GM21526 (cell line): ENCODE data around the gene AWAT1.
"Not testable (repeated sequence)": the region's sequence is repeated elsewhere in the genome, so short reads cannot be mapped to it uniquely, and the experiment has no call there.

Experiments
- ATAC-seq: cut with Tn5 transposase; IDR thresholded peaks from one replicate; pipeline ENCODE4 v1.9.1; 2021; ENCODE audit warnings: moderate library complexity; ENCODE audit not compliant: unreplicated experiment, low FRiP score

AWAT1 gene

GRCh38 chrX:70234355-70234754, at the start of gene AWAT1:
Gene AWAT1 (plus strand): TSS chrX:70234655. CDS start chrX:70234696, 41 bp downstream.
- ATAC-seq: no peak

- ATAC-seq: no peak
Observed at GRCh38 chrX:70190225-70190624, 44.2 kb upstream of the AWAT1 start.

GRCh38 chrX:70196961-70197720, 37.3 kb upstream of the AWAT1 start:
- peak; percentile 87 for ATAC-seq

- ATAC-seq: no peak
Observed at GRCh38 chrX:70201732-70202131, 32.7 kb upstream of the AWAT1 start.

GRCh38 chrX:70208479-70208878, 26.0 kb upstream of the AWAT1 start:
- no peak for ATAC-seq

- not testable (repeated sequence) for ATAC-seq
Observed at GRCh38 chrX:70209570-70209969, 24.9 kb upstream of the AWAT1 start.

GRCh38 chrX:70219938-70220764, 14.3 kb upstream of the AWAT1 start:
- ATAC-seq: no peak

- no peak for ATAC-seq
Observed at GRCh38 chrX:70226048-70226447, 8.4 kb upstream of the AWAT1 start.

- ATAC-seq: no peak
Observed at GRCh38 chrX:70226687-70227086, 7.8 kb upstream of the AWAT1 start.

GRCh38 chrX:70231666-70232065, 2.8 kb upstream of the AWAT1 start:
- ATAC-seq: no peak

- no peak for ATAC-seq
Observed at GRCh38 chrX:70240751-70241150, 6.3 kb downstream of the AWAT1 start.

GRCh38 chrX:70241501-70241900, 7.0 kb downstream of the AWAT1 start:
- ATAC-seq: no peak

- not testable (repeated sequence) for ATAC-seq
Observed at GRCh38 chrX:70243601-70244000, 9.1 kb downstream of the AWAT1 start.

- ATAC-seq: no peak
Observed at GRCh38 chrX:70244881-70245280, 10.4 kb downstream of the AWAT1 start.

GRCh38 chrX:70247252-70247651, 12.8 kb downstream of the AWAT1 start:
- no peak for ATAC-seq

- no peak for ATAC-seq
Observed at GRCh38 chrX:70252491-70252890, 18.0 kb downstream of the AWAT1 start.

GRCh38 chrX:70253377-70254062, 19.1 kb downstream of the AWAT1 start:
- no peak for ATAC-seq

- no peak for ATAC-seq
Observed at GRCh38 chrX:70254063-70254400, 19.6 kb downstream of the AWAT1 start.

- ATAC-seq: no peak
Observed at GRCh38 chrX:70254909-70255308, 20.5 kb downstream of the AWAT1 start.

GRCh38 chrX:70255452-70255851, 21.0 kb downstream of the AWAT1 start:
- no peak for ATAC-seq
